ENCODE measurements around the gene SLC22A2.

DNA sequence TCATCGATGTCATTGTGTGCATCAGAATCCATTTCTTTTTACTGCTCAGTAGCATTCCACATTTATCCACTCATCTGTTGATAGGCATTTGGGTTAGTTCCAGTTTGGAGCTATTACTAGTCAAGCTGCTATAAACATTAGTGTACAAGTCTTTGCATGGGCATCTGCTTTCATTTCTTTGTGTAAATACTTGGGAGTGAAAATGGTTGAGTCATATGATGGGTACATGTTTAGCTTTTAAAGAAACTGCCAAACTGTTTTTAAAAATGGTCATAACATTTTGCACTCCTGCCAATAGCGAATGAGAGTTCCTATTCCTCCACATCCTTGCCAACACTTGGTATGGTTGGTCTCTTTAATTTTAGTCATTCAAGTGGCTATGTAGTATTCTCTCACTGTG lies 21.2 kb upstream of the SLC22A2 start:
- TF ChIP-seq, protein P1, sequence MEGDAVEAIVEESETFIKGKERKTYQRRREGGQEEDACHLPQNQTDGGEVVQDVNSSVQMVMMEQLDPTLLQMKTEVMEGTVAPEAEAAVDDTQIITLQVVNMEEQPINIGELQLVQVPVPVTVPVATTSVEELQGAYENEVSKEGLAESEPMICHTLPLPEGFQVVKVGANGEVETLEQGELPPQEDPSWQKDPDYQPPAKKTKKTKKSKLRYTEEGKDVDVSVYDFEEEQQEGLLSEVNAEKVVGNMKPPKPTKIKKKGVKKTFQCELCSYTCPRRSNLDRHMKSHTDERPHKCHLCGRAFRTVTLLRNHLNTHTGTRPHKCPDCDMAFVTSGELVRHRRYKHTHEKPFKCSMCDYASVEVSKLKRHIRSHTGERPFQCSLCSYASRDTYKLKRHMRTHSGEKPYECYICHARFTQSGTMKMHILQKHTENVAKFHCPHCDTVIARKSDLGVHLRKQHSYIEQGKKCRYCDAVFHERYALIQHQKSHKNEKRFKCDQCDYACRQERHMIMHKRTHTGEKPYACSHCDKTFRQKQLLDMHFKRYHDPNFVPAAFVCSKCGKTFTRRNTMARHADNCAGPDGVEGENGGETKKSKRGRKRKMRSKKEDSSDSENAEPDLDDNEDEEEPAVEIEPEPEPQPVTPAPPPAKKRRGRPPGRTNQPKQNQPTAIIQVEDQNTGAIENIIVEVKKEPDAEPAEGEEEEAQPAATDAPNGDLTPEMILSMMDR (IDR thresholded peaks at IDR 0.05) = no peak
- no peak for TF ChIP-seq POLR2A (IDR thresholded peaks at IDR 0.05)
